GM19035 (cell line): ENCODE data around the gene STAC3.
"Not testable (repeated sequence)": the region's sequence is repeated elsewhere in the genome, so short reads cannot be mapped to it uniquely, and the experiment has no call there.

ENCODE experiments used
- ATAC-seq: cut with Tn5 transposase; IDR thresholded peaks from one replicate; pipeline ENCODE4 v1.9.1; 2021; ENCODE audit not compliant: unreplicated experiment

Gene STAC3

GRCh38 chr12:57250956-57251355, at the start of gene STAC3:
TSS of gene STAC3 (minus strand) at chr12:57251187. CDS start at chr12:57249636, 1,551 bp downstream.
- ATAC-seq, result no peak

- no peak for ATAC-seq
These were observed 48.6 kb upstream of the STAC3 start for GRCh38 chr12:57299514-57300016.

GRCh38 chr12:57296291-57296690, 45.3 kb upstream of the STAC3 start:
- ATAC-seq, result no peak

- not testable (repeated sequence) for ATAC-seq
These were observed 31.1 kb upstream of the STAC3 start for GRCh38 chr12:57282073-57282472.

GRCh38 chr12:57280211-57281062, 29.4 kb upstream of the STAC3 start:
- peak; percentile 96 for ATAC-seq

GRCh38 chr12:57278465-57279381, 27.7 kb upstream of the STAC3 start:
- no peak for ATAC-seq

- ATAC-seq, result no peak
These were observed 26.1 kb upstream of the STAC3 start for GRCh38 chr12:57276935-57277563.

GRCh38 chr12:57276233-57276632, 25.2 kb upstream of the STAC3 start:
- not testable (repeated sequence) for ATAC-seq

GRCh38 chr12:57273516-57273915, 22.5 kb upstream of the STAC3 start:
- no peak for ATAC-seq

GRCh38 chr12:57272337-57273151, 21.6 kb upstream of the STAC3 start:
- no peak for ATAC-seq

- no peak for ATAC-seq
These were observed 20.0 kb upstream of the STAC3 start for GRCh38 chr12:57270966-57271470.

GRCh38 chr12:57268264-57268663, 17.3 kb upstream of the STAC3 start:
- no peak for ATAC-seq

GRCh38 chr12:57266681-57267080, 15.7 kb upstream of the STAC3 start:
- no peak for ATAC-seq

- no peak for ATAC-seq
These were observed 12.1 kb upstream of the STAC3 start for GRCh38 chr12:57263096-57263495.

- no peak for ATAC-seq
These were observed 11.3 kb upstream of the STAC3 start for GRCh38 chr12:57262126-57262822.

- ATAC-seq, result no peak
These were observed 10.5 kb upstream of the STAC3 start for GRCh38 chr12:57261428-57261865.

GRCh38 chr12:57260366-57260765, 9.4 kb upstream of the STAC3 start:
- ATAC-seq, result no peak

- ATAC-seq, result no peak
These were observed 8.3 kb upstream of the STAC3 start for GRCh38 chr12:57258977-57259970.
